ENCODE results near the gene AEBP1.

AEBP1 gene

GRCh38 chr7:44094883-44095592, 9.1 kb upstream of the AEBP1 start:
- H2AFZ ChIP-seq (ENCODE audit: low read depth, low read length), result no peak overlapping the region
- no peaks in the 10 kb centered on the region for H3K79me2 ChIP-seq (ENCODE audit: low read length)
- peaks cover 27% of the 10 kb centered on the region for H3K4me1 ChIP-seq (ENCODE audit: low read length)
- no peak overlapping the region for H3K4me3 ChIP-seq (ENCODE audit: low read length)
- no peak overlapping the region for H3K9ac ChIP-seq (ENCODE audit: low read length)
- H3K4me2 ChIP-seq (ENCODE audit: low read length), result no peak overlapping the region
- TF ChIP-seq EZH2phosphoT487 (IDR thresholded peaks at IDR 0.05; ENCODE audit: low read depth) (no peak), CTCF (IDR thresholded peaks at IDR 0.05; ENCODE audit: low read depth, low read length) (no peak)
- no peaks in the 10 kb centered on the region for H3K9me3 ChIP-seq (ENCODE audit: insufficient read depth, low read length)
- H4K20me1 ChIP-seq (ENCODE audit: insufficient read depth, low read length), result no peaks in the 10 kb centered on the region
- no peaks in the 10 kb centered on the region for H3K36me3 ChIP-seq (replicated peaks; ENCODE audit: low read depth, low read length)
- H3K27ac ChIP-seq (ENCODE audit: low read length), result no peak overlapping the region
- no peaks in the 10 kb centered on the region for H3K27me3 ChIP-seq (ENCODE audit: low read depth, low read length)

- H2AFZ ChIP-seq (ENCODE audit: low read depth, low read length), result no peak overlapping the region
- no peaks in the 10 kb centered on the region for H3K9me3 ChIP-seq (ENCODE audit: insufficient read depth, low read length)
- H3K27me3 ChIP-seq (ENCODE audit: low read depth, low read length), result no peaks in the 10 kb centered on the region
- no peak overlapping the region for H3K4me2 ChIP-seq (ENCODE audit: low read length)
- H3K4me1 ChIP-seq (ENCODE audit: low read length), result peaks cover 32% of the 10 kb centered on the region
- H3K4me3 ChIP-seq (ENCODE audit: low read length), result no peak overlapping the region
- H3K27ac ChIP-seq (ENCODE audit: low read length), result no peak overlapping the region
- no peaks in the 10 kb centered on the region for H4K20me1 ChIP-seq (ENCODE audit: insufficient read depth, low read length)
- H3K79me2 ChIP-seq (ENCODE audit: low read length), result no peaks in the 10 kb centered on the region
- TF ChIP-seq EZH2phosphoT487 (IDR thresholded peaks at IDR 0.05; ENCODE audit: low read depth) (no peak), CTCF (IDR thresholded peaks at IDR 0.05; ENCODE audit: low read depth, low read length) (no peak)
- no peak overlapping the region for H3K9ac ChIP-seq (ENCODE audit: low read length)
- no peaks in the 10 kb centered on the region for H3K36me3 ChIP-seq (replicated peaks; ENCODE audit: low read depth, low read length)
Observed at GRCh38 chr7:44095781-44096180, 8.4 kb upstream of the AEBP1 start.

GRCh38 chr7:44096326-44096881, 7.7 kb upstream of the AEBP1 start:
- no peaks in the 10 kb centered on the region for H3K36me3 ChIP-seq (replicated peaks; ENCODE audit: low read depth, low read length)
- no peaks in the 10 kb centered on the region for H3K9me3 ChIP-seq (ENCODE audit: insufficient read depth, low read length)
- H3K4me2 ChIP-seq (ENCODE audit: low read length), result no peak overlapping the region
- TF ChIP-seq EZH2phosphoT487 (IDR thresholded peaks at IDR 0.05; ENCODE audit: low read depth) (no peak), CTCF (IDR thresholded peaks at IDR 0.05; ENCODE audit: low read depth, low read length) (no peak; the same call in 1 of the 2 replicates)
- H2AFZ ChIP-seq (ENCODE audit: low read depth, low read length), result no peak overlapping the region
- no peaks in the 10 kb centered on the region for H4K20me1 ChIP-seq (ENCODE audit: insufficient read depth, low read length)
- H3K27ac ChIP-seq (ENCODE audit: low read length), result no peak overlapping the region
- no peak overlapping the region for H3K4me3 ChIP-seq (ENCODE audit: low read length)
- no peaks in the 10 kb centered on the region for H3K27me3 ChIP-seq (ENCODE audit: low read depth, low read length)
- peaks cover 38% of the 10 kb centered on the region for H3K4me1 ChIP-seq (ENCODE audit: low read length)
- no peaks in the 10 kb centered on the region for H3K79me2 ChIP-seq (ENCODE audit: low read length)
- no peak overlapping the region for H3K9ac ChIP-seq (ENCODE audit: low read length)

GRCh38 chr7:44097064-44097932, 6.8 kb upstream of the AEBP1 start:
- no peaks in the 10 kb centered on the region for H4K20me1 ChIP-seq (ENCODE audit: insufficient read depth, low read length)
- H3K27me3 ChIP-seq (ENCODE audit: low read depth, low read length), result no peaks in the 10 kb centered on the region
- H3K36me3 ChIP-seq (replicated peaks; ENCODE audit: low read depth, low read length), result no peaks in the 10 kb centered on the region
- peak overlapping the region; percentile 38 for H3K4me2 ChIP-seq (ENCODE audit: low read length)
- TF ChIP-seq EZH2phosphoT487 (IDR thresholded peaks at IDR 0.05; ENCODE audit: low read depth) (no peak), CTCF (IDR thresholded peaks at IDR 0.05; ENCODE audit: low read depth, low read length) (no peak)
- no peaks in the 10 kb centered on the region for H3K79me2 ChIP-seq (ENCODE audit: low read length)
- H3K4me3 ChIP-seq (ENCODE audit: low read length), result no peak overlapping the region
- peaks cover 39% of the 10 kb centered on the region for H3K4me1 ChIP-seq (ENCODE audit: low read length)
- H3K27ac ChIP-seq (ENCODE audit: low read length), result peak overlapping the region; percentile 34
- H2AFZ ChIP-seq (ENCODE audit: low read depth, low read length), result peak overlapping the region; percentile 37
- H3K9me3 ChIP-seq (ENCODE audit: insufficient read depth, low read length), result no peaks in the 10 kb centered on the region
- no peak overlapping the region for H3K9ac ChIP-seq (ENCODE audit: low read length)

All from OCI-LY3 (cell line).